HG03575 (cell line): ENCODE measurements around the gene CYSRT1.

ENCODE experiments used
- ATAC-seq: cut with Tn5 transposase; IDR thresholded peaks from one replicate; pipeline ENCODE4 v1.9.1; 2021; ENCODE audit not compliant: unreplicated experiment, insufficient number of reproducible peaks, low FRiP score; ENCODE audit errors: extremely low read depth

CYSRT1 gene

GRCh38 chr9:137205126-137206069, 19.6 kb upstream of the CYSRT1 start, which contains the start of the genes NDOR1 and TMEM203:
Gene NDOR1 (plus strand): TSS chr9:137205700. CDS start chr9:137205778, 78 bp downstream.
Gene TMEM203 (minus strand): TSS chr9:137205648. CDS start chr9:137205414, 234 bp downstream.
- no peak for ATAC-seq

DNA sequence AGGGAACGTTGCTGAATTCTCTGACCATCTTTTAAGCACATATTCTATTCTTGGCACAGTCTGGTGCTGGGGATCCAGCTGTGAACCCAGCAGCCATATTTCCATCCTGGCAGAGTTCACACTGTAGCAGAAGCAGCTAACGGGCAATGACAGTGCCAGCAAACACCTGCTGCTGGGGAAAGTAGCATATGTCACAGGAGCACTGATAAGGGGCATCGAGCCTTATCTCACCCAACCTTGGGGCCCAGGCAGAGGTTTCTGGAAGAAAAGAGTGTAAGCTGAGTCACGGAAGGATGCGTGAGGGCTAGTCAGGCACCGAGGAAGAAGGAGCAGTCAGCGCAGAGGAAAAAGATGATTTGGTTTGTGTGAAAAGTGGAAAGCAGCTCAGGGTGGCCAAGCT, 18.4 kb upstream of the CYSRT1 start:
- ATAC-seq: no peak

DNA sequence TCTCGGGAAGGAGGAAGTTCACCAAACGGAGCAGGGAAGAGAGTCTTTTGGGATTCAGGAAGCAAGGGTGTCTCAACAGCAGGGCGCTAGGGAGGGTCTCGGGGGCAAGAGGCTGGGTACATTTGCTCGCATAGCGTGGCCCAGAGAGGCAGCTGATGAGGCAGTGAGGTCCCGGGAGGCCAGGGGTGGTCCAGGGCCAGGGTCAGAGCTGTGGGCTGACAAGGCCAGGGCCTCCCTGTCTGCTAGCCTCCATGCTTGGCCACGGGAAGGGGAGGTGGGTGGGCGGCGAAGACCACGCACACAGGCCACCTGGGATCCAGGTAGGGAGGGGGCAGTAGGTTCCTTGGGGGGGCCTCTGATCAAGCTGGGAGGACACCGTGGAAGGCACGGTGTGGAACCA, 13.4 kb upstream of the CYSRT1 start:
- ATAC-seq: no peak

GRCh38 chr9:137212520-137212919, 12.5 kb upstream of the CYSRT1 start:
- ATAC-seq: no peak

- no peak for ATAC-seq
These were observed 11.6 kb upstream of the CYSRT1 start for GRCh38 chr9:137213160-137214060.

DNA sequence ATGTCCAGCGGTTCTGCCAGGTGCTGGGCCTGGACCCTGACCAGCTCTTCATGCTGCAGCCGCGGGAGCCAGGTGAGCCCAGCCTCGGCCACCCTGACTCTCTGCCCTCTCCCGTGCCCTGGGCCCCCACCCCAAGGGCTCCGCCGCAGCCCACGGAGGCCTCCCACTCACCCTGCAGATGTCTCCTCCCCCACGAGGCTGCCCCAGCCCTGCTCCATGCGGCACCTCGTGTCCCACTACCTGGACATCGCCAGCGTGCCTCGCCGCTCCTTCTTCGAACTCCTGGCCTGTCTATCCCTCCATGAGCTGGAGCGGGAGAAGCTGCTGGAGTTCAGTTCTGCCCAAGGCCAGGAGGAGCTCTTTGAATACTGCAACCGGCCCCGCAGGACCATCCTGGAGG, 10.4 kb upstream of the CYSRT1 start:
- no peak for ATAC-seq

DNA sequence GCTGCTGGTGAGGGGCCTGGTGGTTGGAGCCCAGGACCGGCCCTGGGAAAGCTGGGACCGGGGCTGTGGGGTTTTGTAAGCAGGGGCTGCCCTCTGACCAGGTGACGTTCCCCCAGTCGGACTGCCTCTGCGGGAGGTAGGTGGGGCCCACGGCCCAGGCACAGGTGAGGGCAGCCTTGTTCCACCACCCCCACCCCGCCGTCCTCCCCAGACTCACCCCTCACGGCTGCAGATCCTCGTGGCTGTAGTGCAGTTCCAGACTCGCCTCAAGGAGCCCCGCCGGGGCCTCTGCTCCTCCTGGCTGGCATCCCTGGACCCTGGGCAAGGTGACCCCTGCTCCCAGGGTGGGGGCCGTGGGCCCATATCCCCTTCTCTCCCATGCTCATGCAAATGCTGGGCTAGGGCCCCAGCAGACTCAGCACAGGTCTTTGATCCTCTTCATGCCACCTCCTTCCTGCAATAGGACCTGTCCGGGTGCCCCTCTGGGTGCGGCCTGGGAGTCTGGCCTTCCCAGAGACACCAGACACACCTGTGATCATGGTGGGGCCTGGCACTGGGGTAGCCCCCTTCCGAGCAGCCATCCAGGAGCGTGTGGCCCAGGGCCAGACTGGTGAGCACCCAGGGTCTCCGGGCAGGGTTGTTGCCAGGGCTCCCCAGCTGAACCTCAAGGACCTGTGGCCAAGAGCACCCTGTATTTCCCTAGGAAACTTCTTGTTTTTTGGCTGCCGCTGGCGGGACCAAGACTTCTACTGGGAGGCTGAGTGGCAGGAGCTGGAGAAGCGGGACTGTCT, 9.6 kb upstream of the CYSRT1 start:
- ATAC-seq: no peak

DNA sequence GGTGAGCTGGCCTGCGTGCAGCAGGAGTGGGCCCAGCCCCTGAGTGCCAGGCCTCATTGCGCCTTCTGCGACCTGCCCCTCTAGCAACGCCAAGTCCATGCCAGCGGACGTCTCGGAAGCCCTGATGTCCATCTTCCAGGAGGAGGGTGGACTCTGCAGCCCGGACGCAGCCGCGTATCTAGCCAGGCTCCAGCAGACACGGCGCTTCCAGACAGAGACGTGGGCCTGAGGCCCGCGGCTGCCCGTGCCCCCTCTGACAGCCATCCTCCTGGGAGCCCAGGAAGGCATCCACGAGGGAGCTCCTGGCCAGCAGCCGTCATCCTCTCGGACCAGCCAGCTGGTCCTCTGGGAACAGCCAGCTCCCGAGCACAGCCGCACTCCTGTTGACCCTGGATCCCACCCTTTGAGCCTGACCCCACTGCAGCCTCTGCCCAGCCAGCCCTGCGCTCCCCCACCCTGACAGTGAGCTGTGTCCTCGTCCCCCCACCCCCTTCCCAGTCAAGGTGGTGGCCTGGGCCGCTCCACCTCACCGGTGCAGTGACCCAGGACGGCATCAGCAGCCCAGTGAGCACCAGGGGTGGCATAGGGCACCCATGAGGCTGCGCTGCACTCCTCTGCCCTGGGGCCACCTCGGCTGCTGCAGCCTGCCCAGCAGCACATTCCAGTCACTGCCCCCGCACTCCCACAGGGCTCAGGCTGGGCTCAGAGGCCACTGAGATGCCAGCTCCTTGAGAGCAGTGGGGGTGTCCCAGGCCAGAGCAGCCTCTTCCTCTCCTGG, 8.6 kb upstream of the CYSRT1 start:
- no peak for ATAC-seq

DNA sequence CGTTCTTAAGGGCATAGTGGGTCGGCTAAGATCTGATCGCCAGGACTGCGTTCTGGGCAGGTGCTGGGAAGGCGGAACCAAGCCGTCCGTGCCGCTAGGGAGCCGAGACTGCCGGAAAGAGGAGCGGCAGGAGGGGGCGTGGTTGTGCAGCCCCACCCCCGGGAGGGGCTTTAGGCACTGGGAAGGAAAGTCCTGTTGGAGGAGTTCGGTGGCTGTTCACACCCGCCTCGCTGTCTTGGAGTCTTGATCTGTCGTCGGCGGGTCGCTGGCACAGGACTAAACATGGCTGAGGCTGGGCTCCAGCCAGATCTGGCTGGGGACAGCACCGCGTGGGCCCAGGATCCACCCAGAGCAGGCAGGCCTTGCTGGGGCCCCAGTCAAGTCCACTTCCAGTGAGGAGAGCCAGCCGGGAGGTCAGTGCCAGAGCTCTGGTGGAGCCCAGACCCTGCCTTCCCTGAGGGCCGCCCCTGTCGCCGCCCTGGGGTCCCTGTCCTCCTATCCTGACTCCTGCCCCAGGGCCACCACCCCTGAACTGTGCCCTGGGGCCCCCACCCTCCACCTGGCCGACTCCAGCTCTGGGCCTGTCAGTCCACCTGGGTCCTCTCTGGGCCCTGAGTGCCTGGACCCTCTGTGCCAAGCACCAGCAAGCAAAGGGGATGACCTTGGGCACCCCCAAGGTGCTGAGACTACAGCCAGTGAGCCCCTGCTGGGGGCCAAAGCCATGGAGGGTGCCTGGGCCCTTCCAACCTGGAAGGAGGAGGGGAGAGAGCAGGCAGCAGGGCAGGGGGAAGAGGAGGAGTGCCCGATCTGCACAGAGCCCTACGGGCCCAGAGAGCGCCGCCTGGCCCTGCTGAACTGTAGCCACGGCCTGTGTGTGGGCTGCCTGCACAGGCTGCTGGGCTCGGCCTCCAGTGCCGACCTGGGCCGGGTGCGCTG, 7.4 kb upstream of the CYSRT1 start:
- ATAC-seq: no peak

- ATAC-seq: no peak
These were observed 6.7 kb upstream of the CYSRT1 start for GRCh38 chr9:137218212-137218753.

DNA sequence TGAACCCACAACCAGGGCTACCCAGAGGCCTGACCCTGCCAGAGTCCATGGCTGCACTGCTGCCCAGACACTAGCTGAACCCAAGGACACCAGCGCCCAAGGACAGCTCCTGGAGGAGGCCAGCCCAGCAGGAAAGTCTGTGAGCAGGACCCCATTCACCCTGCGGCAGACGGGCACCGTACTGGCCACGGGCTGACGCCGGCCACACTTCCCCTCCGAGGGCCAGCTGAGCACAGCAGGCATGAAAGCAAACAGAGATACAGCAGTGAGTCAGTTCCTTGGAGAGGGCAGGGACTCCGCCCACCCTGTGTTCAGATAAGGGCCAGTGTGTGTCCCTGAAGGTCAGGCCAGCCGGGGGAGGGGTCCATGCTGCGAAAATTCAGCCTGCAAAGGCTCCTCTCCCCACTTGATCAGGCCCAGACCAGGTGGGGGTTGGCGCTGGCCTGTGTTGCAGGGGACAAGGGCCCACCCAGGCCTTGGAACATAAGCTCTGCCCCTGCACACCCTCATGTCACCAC, 6.2 kb upstream of the CYSRT1 start:
- ATAC-seq: no peak

DNA sequence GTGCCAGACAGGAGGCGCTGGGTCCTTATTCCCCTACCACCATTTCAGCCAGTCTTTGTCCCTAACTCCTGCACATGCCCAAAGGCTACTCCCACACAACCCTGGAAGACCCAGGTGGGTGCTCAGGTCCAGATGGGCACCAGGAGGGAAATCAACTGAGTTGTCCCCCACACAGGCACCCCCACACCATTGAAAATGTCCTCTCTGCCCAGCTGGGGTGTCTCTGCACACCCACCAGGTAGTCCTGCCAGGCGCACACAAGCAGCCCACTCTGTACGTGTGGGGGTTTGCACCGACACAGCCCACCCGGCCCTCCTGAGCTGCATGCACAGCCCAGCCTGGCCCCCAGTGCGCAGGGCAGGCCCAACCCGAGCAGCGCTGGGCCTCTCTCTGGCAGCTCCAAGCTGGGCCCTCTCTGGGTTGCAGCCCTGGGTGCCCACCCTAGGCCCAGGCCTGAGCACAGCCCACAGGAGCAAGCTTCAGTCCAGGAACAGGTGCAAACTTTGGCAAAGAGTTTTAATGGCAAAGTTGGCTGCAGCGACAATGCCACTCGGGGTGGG, 5.1 kb upstream of the CYSRT1 start:
- ATAC-seq: no peak

DNA sequence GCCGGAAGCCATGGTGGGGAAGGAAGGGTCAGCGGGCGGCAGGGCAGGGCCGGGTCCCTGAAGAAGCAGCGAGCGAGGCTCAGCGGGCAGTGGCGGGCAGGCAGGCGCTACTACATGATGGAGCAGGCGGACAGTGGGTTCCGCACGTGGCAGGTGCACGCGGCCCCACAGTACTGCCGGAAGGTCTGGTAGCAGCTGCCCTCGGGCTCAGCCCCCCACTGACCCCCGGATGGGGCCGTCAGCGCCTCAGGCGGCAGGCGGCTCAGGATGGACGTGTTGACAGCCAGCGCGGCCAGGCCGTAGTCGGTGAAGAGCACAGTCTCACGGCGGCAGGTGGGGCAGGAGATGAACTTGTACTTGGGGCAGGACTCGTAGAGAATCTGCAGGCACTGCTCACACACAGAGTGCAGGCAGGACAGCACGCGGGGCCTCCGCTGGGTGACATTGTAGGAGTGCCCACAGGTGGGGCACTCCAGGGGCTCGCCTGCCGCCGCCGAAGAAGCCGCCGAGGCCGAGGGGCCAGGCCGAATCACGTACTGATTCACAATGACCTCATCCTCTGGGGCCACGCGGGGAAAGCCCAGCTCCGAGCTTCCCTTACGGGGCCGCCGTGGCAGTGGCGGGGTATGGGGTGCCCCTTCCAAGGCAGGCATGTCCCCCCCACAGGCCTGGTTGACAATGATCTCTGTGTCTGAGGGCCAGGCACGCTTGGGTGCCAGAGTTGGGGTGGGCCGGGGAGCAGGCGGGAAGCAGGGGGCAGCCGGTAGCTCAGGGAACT, 4.5 kb upstream of the CYSRT1 start:
- ATAC-seq: no peak

- ATAC-seq: no peak
These were observed 3.9 kb upstream of the CYSRT1 start for GRCh38 chr9:137221095-137221505.

DNA sequence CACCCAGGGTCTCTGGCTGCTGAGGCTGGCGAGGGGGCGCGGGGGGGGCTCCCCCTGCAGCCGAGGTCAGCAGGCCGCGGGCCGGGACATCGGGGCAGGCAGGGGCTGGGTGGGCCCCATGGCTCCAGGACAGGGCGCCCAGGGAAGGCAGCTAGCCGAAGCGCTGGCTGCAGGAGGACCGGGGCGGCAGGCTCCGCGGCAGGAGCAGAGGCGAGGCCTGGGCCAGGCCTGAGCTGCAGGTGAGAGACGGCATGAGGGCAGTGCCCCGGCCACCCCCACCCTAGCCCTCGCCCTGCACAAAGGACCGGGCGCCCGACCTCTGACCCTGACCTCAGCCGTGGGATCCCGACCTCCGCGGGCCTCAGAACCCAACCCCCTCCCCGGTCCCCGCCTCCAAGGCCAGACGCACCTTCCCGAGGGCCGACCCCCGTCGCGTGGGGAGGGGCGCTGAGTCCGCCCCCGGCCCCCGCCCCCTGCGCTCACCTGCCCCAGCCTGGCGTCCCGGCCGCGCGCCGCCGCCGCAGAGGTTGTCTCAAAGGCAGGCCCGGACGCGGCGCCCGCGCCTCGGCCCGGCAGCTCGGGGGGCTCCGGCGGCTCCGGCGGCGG, 3.4 kb upstream of the CYSRT1 start:
- ATAC-seq: no peak
